Testis (tissue), 2 donors: ENCODE measurements around the gene CHRNA9.

Experiments
- POLR2A ChIP-seq: fragments of 450-650 bp; IDR thresholded peaks from one replicate; pipeline ENCODE4 v1.6.1; 2017; ENCODE audit warnings: antibody characterized with exemption, mild to moderate bottlenecking, moderate library complexity
- TF ChIP-seq, protein P1 (sequence below), 3 experiments: fragments of 450-650 bp in 2 of 3; fragments of 200-600 bp in 1 of 3; sonication (generic) in 1 of 3; IDR thresholded peaks; one replicate each; pipeline ENCODE4 v1.5.1; 2016 to 2019; ENCODE audit warnings: antibody characterized with exemption in 3 of 3, mild to moderate bottlenecking in 2 of 3, moderate library complexity in 1 of 3

DNA sequence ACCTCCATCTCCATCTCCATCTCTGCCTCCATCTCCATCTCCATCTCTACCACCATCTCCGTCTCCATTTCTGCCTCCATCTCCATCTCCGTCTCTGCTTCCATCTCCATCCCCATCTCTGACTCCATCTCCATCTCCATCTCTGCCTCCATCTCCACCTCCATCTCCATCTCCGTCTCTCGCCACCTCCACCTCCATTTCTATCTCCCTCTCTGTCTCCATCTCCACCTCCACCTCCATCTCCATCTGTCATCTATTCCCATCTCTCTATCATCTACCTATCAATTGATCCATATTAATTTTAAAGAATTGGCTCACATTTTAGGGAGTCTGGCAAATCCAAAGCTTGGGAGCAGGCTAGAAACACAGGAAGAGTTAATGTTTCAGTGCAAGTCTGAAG lies 39.6 kb upstream of the CHRNA9 start:
- TF ChIP-seq, protein P1, sequence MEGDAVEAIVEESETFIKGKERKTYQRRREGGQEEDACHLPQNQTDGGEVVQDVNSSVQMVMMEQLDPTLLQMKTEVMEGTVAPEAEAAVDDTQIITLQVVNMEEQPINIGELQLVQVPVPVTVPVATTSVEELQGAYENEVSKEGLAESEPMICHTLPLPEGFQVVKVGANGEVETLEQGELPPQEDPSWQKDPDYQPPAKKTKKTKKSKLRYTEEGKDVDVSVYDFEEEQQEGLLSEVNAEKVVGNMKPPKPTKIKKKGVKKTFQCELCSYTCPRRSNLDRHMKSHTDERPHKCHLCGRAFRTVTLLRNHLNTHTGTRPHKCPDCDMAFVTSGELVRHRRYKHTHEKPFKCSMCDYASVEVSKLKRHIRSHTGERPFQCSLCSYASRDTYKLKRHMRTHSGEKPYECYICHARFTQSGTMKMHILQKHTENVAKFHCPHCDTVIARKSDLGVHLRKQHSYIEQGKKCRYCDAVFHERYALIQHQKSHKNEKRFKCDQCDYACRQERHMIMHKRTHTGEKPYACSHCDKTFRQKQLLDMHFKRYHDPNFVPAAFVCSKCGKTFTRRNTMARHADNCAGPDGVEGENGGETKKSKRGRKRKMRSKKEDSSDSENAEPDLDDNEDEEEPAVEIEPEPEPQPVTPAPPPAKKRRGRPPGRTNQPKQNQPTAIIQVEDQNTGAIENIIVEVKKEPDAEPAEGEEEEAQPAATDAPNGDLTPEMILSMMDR (IDR thresholded peaks at IDR 0.05): no peak
- TF ChIP-seq POLR2A: no peak
